ENCODE measurements around the gene ACSF3.
"Not testable (repeated sequence)": the region's sequence is repeated elsewhere in the genome, so short reads cannot be mapped to it uniquely, and the experiment has no call there.

Gene ACSF3

GRCh38 chr16:89087922-89088497 lies 5.6 kb upstream of the ACSF3 start:
- Histone ChIP-seq H3K9me3 (ENCODE audit: control insufficient read depth, low read length) (no peaks in the 10 kb centered on the region), H3K36me3 (ENCODE audit: control insufficient read depth, insufficient read depth, low read length) (no peaks in the 10 kb centered on the region), H3K4me1 (ENCODE audit: control insufficient read depth, insufficient read depth, low read length, poor library complexity, severe bottlenecking) (no peaks in the 10 kb centered on the region), H3K27ac (ENCODE audit: low read depth, low read length, severe bottlenecking) (no peak overlapping the region), H3K4me3 (ENCODE audit: extremely low read depth, insufficient read depth, low read length, poor library complexity, severe bottlenecking) (no peak overlapping the region)
- 74 to 85% methylated on average over 13 to 14 of the region's 15 CpGs for WGBS, 2 experiments (ENCODE audit: insufficient coverage in 2 of 2)

GRCh38 chr16:89089120-89089519 lies 4.5 kb upstream of the ACSF3 start:
- H3K27ac ChIP-seq (ENCODE audit: low read depth, low read length, severe bottlenecking) = no peak overlapping the region
- H3K36me3 ChIP-seq (ENCODE audit: control insufficient read depth, insufficient read depth, low read length) = no peaks in the 10 kb centered on the region
- H3K9me3 ChIP-seq (ENCODE audit: control insufficient read depth, low read length) = no peaks in the 10 kb centered on the region
- no peak overlapping the region for H3K4me3 ChIP-seq (ENCODE audit: extremely low read depth, insufficient read depth, low read length, poor library complexity, severe bottlenecking)
- no peaks in the 10 kb centered on the region for H3K4me1 ChIP-seq (ENCODE audit: control insufficient read depth, insufficient read depth, low read length, poor library complexity, severe bottlenecking)
- WGBS, 2 experiments (ENCODE audit: insufficient coverage in 2 of 2) = 27 to 32% methylated on average over 12 of the region's 13 CpGs

GRCh38 chr16:89090182-89090630 lies 3.4 kb upstream of the ACSF3 start:
- 74 to 76% methylated on average over 14 of the region's 16 CpGs for WGBS, 2 experiments (ENCODE audit: insufficient coverage in 2 of 2)
- no peaks in the 10 kb centered on the region for H3K36me3 ChIP-seq (ENCODE audit: control insufficient read depth, insufficient read depth, low read length)
- H3K9me3 ChIP-seq (ENCODE audit: control insufficient read depth, low read length) = no peaks in the 10 kb centered on the region
- no peak overlapping the region for H3K27ac ChIP-seq (ENCODE audit: low read depth, low read length, severe bottlenecking)
- H3K4me1 ChIP-seq (ENCODE audit: control insufficient read depth, insufficient read depth, low read length, poor library complexity, severe bottlenecking) = peaks cover 6% of the 10 kb centered on the region
- no peak overlapping the region for H3K4me3 ChIP-seq (ENCODE audit: extremely low read depth, insufficient read depth, low read length, poor library complexity, severe bottlenecking)

DNA sequence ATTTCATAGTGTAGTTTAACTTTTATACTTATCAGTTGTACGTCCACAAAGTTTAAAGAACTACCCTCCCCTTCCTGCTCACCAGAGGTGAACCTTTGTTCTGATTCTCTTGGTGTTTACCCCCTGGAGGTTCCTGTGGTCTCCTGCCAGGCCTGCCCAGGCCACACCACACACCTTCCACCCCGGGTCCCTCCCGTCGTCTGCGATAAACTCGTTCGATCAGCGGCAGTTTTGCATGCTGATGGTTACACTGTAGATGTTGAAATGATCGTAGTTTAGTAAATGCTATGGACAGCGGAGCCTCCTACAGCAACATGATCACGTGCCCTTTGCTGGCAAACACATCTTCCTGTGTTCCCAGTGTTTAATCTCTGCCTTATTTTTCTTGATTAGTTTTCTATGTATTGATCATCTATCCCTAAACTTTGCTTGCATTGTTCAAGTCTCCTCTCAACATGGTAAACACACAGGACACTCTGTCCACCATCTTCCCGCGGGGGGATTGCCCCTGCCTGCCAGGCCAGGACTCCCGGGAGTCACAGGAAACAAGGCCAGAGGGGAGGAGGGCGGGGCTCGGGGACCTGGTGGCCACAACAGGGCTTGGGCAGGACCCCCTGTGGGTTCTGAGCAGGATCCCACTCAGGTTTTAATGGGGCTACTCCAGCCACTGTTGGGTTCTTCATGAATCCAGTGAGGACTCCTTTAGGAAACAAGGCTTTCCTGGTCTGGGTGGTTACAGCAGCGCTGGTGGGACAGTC lies 2.8 kb upstream of the ACSF3 start:
- Histone ChIP-seq H3K36me3 (ENCODE audit: control insufficient read depth, insufficient read depth, low read length) (peaks cover 3% of the 10 kb centered on the region), H3K9me3 (ENCODE audit: control insufficient read depth, low read length) (no peaks in the 10 kb centered on the region), H3K27ac (ENCODE audit: low read depth, low read length, severe bottlenecking) (no peak overlapping the region), H3K4me1 (ENCODE audit: control insufficient read depth, insufficient read depth, low read length, poor library complexity, severe bottlenecking) (peaks cover 6% of the 10 kb centered on the region), H3K4me3 (ENCODE audit: extremely low read depth, insufficient read depth, low read length, poor library complexity, severe bottlenecking) (no peak overlapping the region)
- 69 to 77% methylated on average over 8 to 10 of the region's 17 CpGs for WGBS, 2 experiments (ENCODE audit: insufficient coverage in 2 of 2)

DNA sequence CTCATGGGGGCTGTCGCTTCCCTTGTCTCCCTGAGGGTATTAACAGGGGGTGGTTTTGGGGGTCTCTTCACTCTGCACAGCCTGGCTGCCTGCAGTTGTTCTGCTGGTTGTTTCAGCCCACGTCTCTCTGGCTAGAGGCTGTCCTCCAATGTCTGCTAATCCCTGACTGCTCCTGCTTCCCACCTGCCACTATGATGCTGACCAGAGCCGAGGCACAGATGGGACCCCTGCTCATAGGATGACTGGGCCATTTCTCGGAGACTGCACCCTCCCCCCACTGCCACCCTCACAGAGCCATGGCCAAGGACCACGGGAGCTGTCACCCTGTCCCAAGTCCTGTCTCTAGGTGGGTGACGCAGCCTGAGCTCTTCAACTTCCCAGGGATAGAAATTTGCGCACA lies 1.6 kb upstream of the ACSF3 start:
- H3K27ac ChIP-seq (ENCODE audit: low read depth, low read length, severe bottlenecking) = no peak overlapping the region
- H3K4me1 ChIP-seq (ENCODE audit: control insufficient read depth, insufficient read depth, low read length, poor library complexity, severe bottlenecking) = peaks cover 6% of the 10 kb centered on the region
- 74 to 81% methylated on average over 5 to 7 of the region's 7 CpGs for WGBS, 2 experiments (ENCODE audit: insufficient coverage in 2 of 2)
- H3K4me3 ChIP-seq (ENCODE audit: extremely low read depth, insufficient read depth, low read length, poor library complexity, severe bottlenecking) = no peak overlapping the region
- no peaks in the 10 kb centered on the region for H3K9me3 ChIP-seq (ENCODE audit: control insufficient read depth, low read length)
- peaks cover 9% of the 10 kb centered on the region for H3K36me3 ChIP-seq (ENCODE audit: control insufficient read depth, insufficient read depth, low read length)

GRCh38 chr16:89093252-89093601 lies 425 bp upstream of the ACSF3 start:
- H3K9me3 ChIP-seq (ENCODE audit: control insufficient read depth, low read length); H3K27ac ChIP-seq (ENCODE audit: low read depth, low read length, severe bottlenecking); H3K36me3 ChIP-seq (ENCODE audit: control insufficient read depth, insufficient read depth, low read length): not testable (repeated sequence)
- WGBS, 2 experiments (ENCODE audit: insufficient coverage in 2 of 2) = 63 to 64% methylated on average over 6 to 9 of the region's 15 CpGs
- peaks cover 15% of the 10 kb centered on the region for H3K4me1 ChIP-seq (ENCODE audit: control insufficient read depth, insufficient read depth, low read length, poor library complexity, severe bottlenecking)
- H3K4me3 ChIP-seq (ENCODE audit: extremely low read depth, insufficient read depth, low read length, poor library complexity, severe bottlenecking) = peak overlapping the region; percentile 82

- Histone ChIP-seq H3K4me3 (ENCODE audit: extremely low read depth, insufficient read depth, low read length, poor library complexity, severe bottlenecking) (peak overlapping the region; percentile 82), H3K9me3 (ENCODE audit: control insufficient read depth, low read length) (no peaks in the 10 kb centered on the region), H3K36me3 (ENCODE audit: control insufficient read depth, insufficient read depth, low read length) (peaks cover 15% of the 10 kb centered on the region), H3K4me1 (ENCODE audit: control insufficient read depth, insufficient read depth, low read length, poor library complexity, severe bottlenecking) (peaks cover 15% of the 10 kb centered on the region), H3K27ac (ENCODE audit: low read depth, low read length, severe bottlenecking) (no peak overlapping the region)
- WGBS, 2 experiments (ENCODE audit: insufficient coverage in 2 of 2) = 7 to 17% methylated on average over 11 to 15 of the region's 21 CpGs
Observed at GRCh38 chr16:89094252-89094879, 714 bp downstream of the ACSF3 start.

GRCh38 chr16:89094880-89095258 lies 1.2 kb downstream of the ACSF3 start:
- Histone ChIP-seq H3K4me1 (ENCODE audit: control insufficient read depth, insufficient read depth, low read length, poor library complexity, severe bottlenecking) (peaks cover 15% of the 10 kb centered on the region), H3K9me3 (ENCODE audit: control insufficient read depth, low read length) (no peaks in the 10 kb centered on the region), H3K36me3 (ENCODE audit: control insufficient read depth, insufficient read depth, low read length) (peaks cover 15% of the 10 kb centered on the region), H3K4me3 (ENCODE audit: extremely low read depth, insufficient read depth, low read length, poor library complexity, severe bottlenecking) (peak overlapping the region; percentile 82), H3K27ac (ENCODE audit: low read depth, low read length, severe bottlenecking) (no peak overlapping the region)
- WGBS, 2 experiments (ENCODE audit: insufficient coverage in 2 of 2) = 94 to 97% methylated on average over 7 to 8 of the region's 8 CpGs

DNA sequence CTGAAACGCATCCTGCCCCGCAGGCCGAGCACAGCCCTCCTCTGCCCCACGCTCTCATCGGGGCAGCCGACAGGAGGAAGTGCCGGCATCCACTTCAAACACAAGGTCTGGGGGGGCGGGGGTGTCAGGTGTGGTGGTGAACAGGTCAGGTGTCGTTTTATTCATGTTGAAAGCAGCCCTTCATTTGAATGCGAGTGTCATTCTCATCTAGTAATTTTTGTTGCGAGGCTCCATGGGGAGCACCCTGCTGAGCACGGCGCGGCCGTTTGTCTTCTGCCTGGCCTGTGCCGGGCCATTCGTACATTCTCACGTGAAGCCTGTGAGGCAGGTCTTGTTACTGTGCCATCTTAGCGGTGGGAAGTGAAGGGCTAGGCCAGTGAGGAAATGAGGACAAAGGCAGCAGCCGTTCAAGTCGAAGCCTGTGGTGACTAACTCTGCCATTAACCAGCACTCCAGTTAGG lies 1.9 kb downstream of the ACSF3 start:
- Histone ChIP-seq H3K4me3 (ENCODE audit: extremely low read depth, insufficient read depth, low read length, poor library complexity, severe bottlenecking) (no peak overlapping the region), H3K27ac (ENCODE audit: low read depth, low read length, severe bottlenecking) (no peak overlapping the region), H3K36me3 (ENCODE audit: control insufficient read depth, insufficient read depth, low read length) (peaks cover 16% of the 10 kb centered on the region), H3K9me3 (ENCODE audit: control insufficient read depth, low read length) (no peaks in the 10 kb centered on the region), H3K4me1 (ENCODE audit: control insufficient read depth, insufficient read depth, low read length, poor library complexity, severe bottlenecking) (peaks cover 15% of the 10 kb centered on the region)
- 89 to 96% methylated on average over 15 to 19 of the region's 21 CpGs for WGBS, 2 experiments (ENCODE audit: insufficient coverage in 2 of 2)

DNA sequence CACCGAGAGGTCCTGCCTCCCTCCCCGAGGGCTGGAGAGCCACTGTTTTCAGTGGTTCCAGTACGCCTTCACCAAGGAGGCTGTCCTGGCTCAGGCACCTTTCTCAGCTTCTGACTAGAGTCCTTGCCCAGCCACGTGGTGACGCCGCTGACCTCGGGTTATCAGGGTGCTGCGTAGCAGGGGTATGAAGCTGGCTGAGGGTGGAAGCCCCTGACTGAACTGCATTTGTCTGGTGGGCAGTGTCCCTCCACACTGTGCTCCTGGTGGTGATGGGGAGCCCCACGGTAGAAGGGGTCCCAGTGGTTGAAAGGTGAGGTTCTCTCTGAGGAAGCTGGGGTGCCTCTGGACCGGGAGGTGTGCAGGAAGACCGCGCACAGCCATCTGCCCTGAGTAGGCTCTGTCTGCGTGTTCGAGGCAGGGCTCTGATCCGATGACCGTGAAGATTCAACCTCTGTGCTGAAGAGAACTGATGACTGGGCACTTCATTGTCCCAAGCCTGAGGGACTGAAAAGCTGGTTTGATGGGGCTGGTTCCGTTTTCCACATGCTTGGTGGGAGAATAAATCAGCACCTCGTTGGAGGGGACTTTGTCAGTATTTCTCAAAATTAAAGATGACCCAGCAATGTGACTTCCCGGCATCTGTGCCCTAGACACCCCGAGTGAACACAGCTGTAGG lies 2.5 kb downstream of the ACSF3 start:
- no peak overlapping the region for H3K27ac ChIP-seq (ENCODE audit: low read depth, low read length, severe bottlenecking)
- no peak overlapping the region for H3K4me3 ChIP-seq (ENCODE audit: extremely low read depth, insufficient read depth, low read length, poor library complexity, severe bottlenecking)
- WGBS, 2 experiments (ENCODE audit: insufficient coverage in 2 of 2) = 98% methylated on average over 15 to 20 of the region's 20 CpGs
- H3K9me3 ChIP-seq (ENCODE audit: control insufficient read depth, low read length) = no peaks in the 10 kb centered on the region
- peaks cover 23% of the 10 kb centered on the region for H3K36me3 ChIP-seq (ENCODE audit: control insufficient read depth, insufficient read depth, low read length)
- H3K4me1 ChIP-seq (ENCODE audit: control insufficient read depth, insufficient read depth, low read length, poor library complexity, severe bottlenecking) = peaks cover 15% of the 10 kb centered on the region

Data from mesodermal cell (in vitro differentiated cells).